GM18909 (cell line): ENCODE data around the gene RNU4-1.
"Not testable (repeated sequence)": the region's sequence is repeated elsewhere in the genome, so short reads cannot be mapped to it uniquely, and the experiment has no call there.

Experiments
- ATAC-seq: cut with Tn5 transposase; IDR thresholded peaks from one replicate; pipeline ENCODE4 v1.9.1; 2021; ENCODE audit warnings: mild to moderate bottlenecking; ENCODE audit not compliant: unreplicated experiment, poor library complexity

Gene RNU4-1

GRCh38 chr12:120292661-120293531, at the start of gene RNU4-1:
RNU4-1 (minus strand) TSS chr12:120293237.
- ATAC-seq = peak; percentile 51

GRCh38 chr12:120342175-120343038, 49.4 kb upstream of the RNU4-1 start:
- no peak for ATAC-seq

- ATAC-seq = no peak
Measured at GRCh38 chr12:120339256-120339655, 46.2 kb upstream of the RNU4-1 start.

- ATAC-seq = no peak
Measured at GRCh38 chr12:120337730-120338129, 44.7 kb upstream of the RNU4-1 start.

GRCh38 chr12:120336392-120336791, 43.4 kb upstream of the RNU4-1 start:
- ATAC-seq = not testable (repeated sequence)

- ATAC-seq = not testable (repeated sequence)
Measured at GRCh38 chr12:120335447-120335846, 42.4 kb upstream of the RNU4-1 start.

- no peak for ATAC-seq
Measured at GRCh38 chr12:120332523-120332922, 39.5 kb upstream of the RNU4-1 start.

- no peak for ATAC-seq
Measured at GRCh38 chr12:120332041-120332440, 39.0 kb upstream of the RNU4-1 start.

GRCh38 chr12:120331390-120331789, 38.4 kb upstream of the RNU4-1 start:
- ATAC-seq = no peak

GRCh38 chr12:120328228-120328627, 35.2 kb upstream of the RNU4-1 start:
- ATAC-seq = no peak

GRCh38 chr12:120327593-120327992, 34.6 kb upstream of the RNU4-1 start, which contains the start of gene PLA2G1B:
PLA2G1B (minus strand) TSS chr12:120327779; CDS start chr12:120327753, 26 bp downstream.
- ATAC-seq = no peak

GRCh38 chr12:120324841-120325417, 31.9 kb upstream of the RNU4-1 start:
- no peak for ATAC-seq

- no peak for ATAC-seq
Measured at GRCh38 chr12:120323772-120324171, 30.7 kb upstream of the RNU4-1 start.

GRCh38 chr12:120321382-120322202, 28.6 kb upstream of the RNU4-1 start:
- ATAC-seq = no peak

GRCh38 chr12:120317224-120318105, 24.4 kb upstream of the RNU4-1 start:
- ATAC-seq = peak; percentile 99

- ATAC-seq = no peak
Measured at GRCh38 chr12:120316798-120317223, 23.8 kb upstream of the RNU4-1 start.

- ATAC-seq = no peak
Measured at GRCh38 chr12:120314220-120314619, 21.2 kb upstream of the RNU4-1 start.

- peak; percentile 97 for ATAC-seq
Measured at GRCh38 chr12:120301962-120302815, 9.2 kb upstream of the RNU4-1 start, which contains the start of gene SIRT4. SIRT4 (plus strand) TSS chr12:120302321; CDS start chr12:120303562, 1,241 bp downstream.
